ENCODE measurements around the gene RGS21.

The RGS21 gene

GRCh38 chr1:192358822-192359221 is 42.0 kb downstream of the RGS21 start:
- H2BK15ac ChIP-seq (replicated peaks; ENCODE audit: low read depth) = no peak overlapping the region
- H4K8ac ChIP-seq (ENCODE audit: low read depth, low read length) = no peak overlapping the region
- H3K36me3 ChIP-seq (ENCODE audit: control insufficient read depth, insufficient read depth, low read length) = no peaks in the 10 kb centered on the region
- no peak overlapping the region for H3K23ac ChIP-seq (ENCODE audit: low read length)
- no peak overlapping the region for H3K4me3 ChIP-seq (ENCODE audit: low read length)
- no peak overlapping the region for H4K5ac ChIP-seq (ENCODE audit: low read length)
- no peak for DNase-seq
- no peak overlapping the region for H3K27ac ChIP-seq (ENCODE audit: low read depth, low read length)
- no peak overlapping the region for H2BK5ac ChIP-seq (ENCODE audit: low read length)
- no peak overlapping the region for H3K4ac ChIP-seq (ENCODE audit: low read depth, low read length)
- no peaks in the 10 kb centered on the region for H3K4me1 ChIP-seq (ENCODE audit: control insufficient read depth, low read depth, low read length)
- no peak overlapping the region for H3K9ac ChIP-seq (ENCODE audit: low read length)
- no peaks in the 10 kb centered on the region for H3K79me1 ChIP-seq (ENCODE audit: low read length)
- H3K79me2 ChIP-seq (ENCODE audit: control insufficient read depth, insufficient read depth, low read length) = no peaks in the 10 kb centered on the region
- H3K56ac ChIP-seq (ENCODE audit: low read length) = no peak overlapping the region
- WGBS (ENCODE audit: extremely low coverage, insufficient coverage, low lambda C conversion rate) = no CpG with 5 or more reads among the region's 1 CpG
- H2BK120ac ChIP-seq (ENCODE audit: low read depth, low read length) = no peak overlapping the region
- H2AK5ac ChIP-seq (ENCODE audit: low read length) = no peak overlapping the region
- no peak overlapping the region for H3K18ac ChIP-seq (ENCODE audit: low read length)
- H3K4me2 ChIP-seq (ENCODE audit: low read length) = no peak overlapping the region
- H3K27me3 ChIP-seq (ENCODE audit: insufficient read depth, low read length, poor library complexity) = no peaks in the 10 kb centered on the region

GRCh38 chr1:192363177-192363576 is 46.4 kb downstream of the RGS21 start:
- Histone ChIP-seq H3K23ac (ENCODE audit: low read length) (no peak overlapping the region), H3K27me3 (ENCODE audit: insufficient read depth, low read length, poor library complexity) (no peaks in the 10 kb centered on the region), H4K5ac (ENCODE audit: low read length) (no peak overlapping the region), H3K9ac (ENCODE audit: low read length) (no peak overlapping the region), H3K4me3 (ENCODE audit: low read length) (no peak overlapping the region), H2BK15ac (replicated peaks; ENCODE audit: low read depth) (no peak overlapping the region), H3K4ac (ENCODE audit: low read depth, low read length) (no peak overlapping the region), H3K56ac (ENCODE audit: low read length) (no peak overlapping the region), H3K4me2 (ENCODE audit: low read length) (no peak overlapping the region), H2BK5ac (ENCODE audit: low read length) (no peak overlapping the region), H3K79me2 (ENCODE audit: control insufficient read depth, insufficient read depth, low read length) (no peaks in the 10 kb centered on the region), H3K27ac (ENCODE audit: low read depth, low read length) (no peak overlapping the region), H4K8ac (ENCODE audit: low read depth, low read length) (no peak overlapping the region), H3K36me3 (ENCODE audit: control insufficient read depth, insufficient read depth, low read length) (no peaks in the 10 kb centered on the region), H3K79me1 (ENCODE audit: low read length) (no peaks in the 10 kb centered on the region), H2AK5ac (ENCODE audit: low read length) (no peak overlapping the region), H2BK120ac (ENCODE audit: low read depth, low read length) (no peak overlapping the region), H3K4me1 (ENCODE audit: control insufficient read depth, low read depth, low read length) (no peaks in the 10 kb centered on the region), H3K18ac (ENCODE audit: low read length) (no peak overlapping the region)
- no peak for DNase-seq

GRCh38 chr1:192367436-192367835 is 50.6 kb downstream of the RGS21 start:
- no peak overlapping the region for H2BK120ac ChIP-seq (ENCODE audit: low read depth, low read length)
- no peaks in the 10 kb centered on the region for H3K79me1 ChIP-seq (ENCODE audit: low read length)
- H3K4me1 ChIP-seq (ENCODE audit: control insufficient read depth, low read depth, low read length) = no peaks in the 10 kb centered on the region
- no peak overlapping the region for H3K4me3 ChIP-seq (ENCODE audit: low read length)
- H3K18ac ChIP-seq (ENCODE audit: low read length) = no peak overlapping the region
- no peak overlapping the region for H4K8ac ChIP-seq (ENCODE audit: low read depth, low read length)
- no peak overlapping the region for H2BK15ac ChIP-seq (replicated peaks; ENCODE audit: low read depth)
- H3K27ac ChIP-seq (ENCODE audit: low read depth, low read length) = no peak overlapping the region
- WGBS (ENCODE audit: extremely low coverage, insufficient coverage, low lambda C conversion rate) = no CpG with 5 or more reads among the region's 3 CpGs
- H3K79me2 ChIP-seq (ENCODE audit: control insufficient read depth, insufficient read depth, low read length) = no peaks in the 10 kb centered on the region
- H3K4me2 ChIP-seq (ENCODE audit: low read length) = no peak overlapping the region
- H3K27me3 ChIP-seq (ENCODE audit: insufficient read depth, low read length, poor library complexity) = no peaks in the 10 kb centered on the region
- H4K5ac ChIP-seq (ENCODE audit: low read length) = no peak overlapping the region
- H3K23ac ChIP-seq (ENCODE audit: low read length) = no peak overlapping the region
- no peak overlapping the region for H2AK5ac ChIP-seq (ENCODE audit: low read length)
- no peak overlapping the region for H3K9ac ChIP-seq (ENCODE audit: low read length)
- H3K56ac ChIP-seq (ENCODE audit: low read length) = no peak overlapping the region
- H3K4ac ChIP-seq (ENCODE audit: low read depth, low read length) = no peak overlapping the region
- no peak for DNase-seq
- H2BK5ac ChIP-seq (ENCODE audit: low read length) = no peak overlapping the region
- no peaks in the 10 kb centered on the region for H3K36me3 ChIP-seq (ENCODE audit: control insufficient read depth, insufficient read depth, low read length)

GRCh38 chr1:192375306-192375705 is 58.5 kb downstream of the RGS21 start:
- no peak overlapping the region for H3K9ac ChIP-seq (ENCODE audit: low read length)
- no peak overlapping the region for H3K4me3 ChIP-seq (ENCODE audit: low read length)
- H2BK15ac ChIP-seq (replicated peaks; ENCODE audit: low read depth) = no peak overlapping the region
- no peak overlapping the region for H2AK5ac ChIP-seq (ENCODE audit: low read length)
- no peak for DNase-seq
- no peak overlapping the region for H2BK5ac ChIP-seq (ENCODE audit: low read length)
- H4K8ac ChIP-seq (ENCODE audit: low read depth, low read length) = no peak overlapping the region
- H3K4me2 ChIP-seq (ENCODE audit: low read length) = no peak overlapping the region
- no peak overlapping the region for H2BK120ac ChIP-seq (ENCODE audit: low read depth, low read length)
- no peaks in the 10 kb centered on the region for H3K4me1 ChIP-seq (ENCODE audit: control insufficient read depth, low read depth, low read length)
- no peak overlapping the region for H3K4ac ChIP-seq (ENCODE audit: low read depth, low read length)
- H3K79me1 ChIP-seq (ENCODE audit: low read length) = no peaks in the 10 kb centered on the region
- H3K36me3 ChIP-seq (ENCODE audit: control insufficient read depth, insufficient read depth, low read length) = no peaks in the 10 kb centered on the region
- H3K23ac ChIP-seq (ENCODE audit: low read length) = no peak overlapping the region
- no peaks in the 10 kb centered on the region for H3K79me2 ChIP-seq (ENCODE audit: control insufficient read depth, insufficient read depth, low read length)
- WGBS (ENCODE audit: extremely low coverage, insufficient coverage, low lambda C conversion rate) = no CpG with 5 or more reads among the region's 2 CpGs
- no peak overlapping the region for H3K27ac ChIP-seq (ENCODE audit: low read depth, low read length)
- no peak overlapping the region for H4K5ac ChIP-seq (ENCODE audit: low read length)
- H3K27me3 ChIP-seq (ENCODE audit: insufficient read depth, low read length, poor library complexity) = no peaks in the 10 kb centered on the region
- no peak overlapping the region for H3K56ac ChIP-seq (ENCODE audit: low read length)
- H3K18ac ChIP-seq (ENCODE audit: low read length) = no peak overlapping the region

- Histone ChIP-seq H3K27ac (ENCODE audit: low read depth, low read length) (no peak overlapping the region), H2BK5ac (ENCODE audit: low read length) (no peak overlapping the region), H3K18ac (ENCODE audit: low read length) (no peak overlapping the region), H3K4me2 (ENCODE audit: low read length) (no peak overlapping the region), H3K56ac (ENCODE audit: low read length) (no peak overlapping the region), H2BK15ac (replicated peaks; ENCODE audit: low read depth) (no peak overlapping the region), H3K9ac (ENCODE audit: low read length) (no peak overlapping the region), H4K5ac (ENCODE audit: low read length) (no peak overlapping the region), H4K8ac (ENCODE audit: low read depth, low read length) (no peak overlapping the region), H3K4ac (ENCODE audit: low read depth, low read length) (no peak overlapping the region), H3K4me1 (ENCODE audit: control insufficient read depth, low read depth, low read length) (no peaks in the 10 kb centered on the region), H3K36me3 (ENCODE audit: control insufficient read depth, insufficient read depth, low read length) (no peaks in the 10 kb centered on the region), H2BK120ac (ENCODE audit: low read depth, low read length) (no peak overlapping the region), H3K4me3 (ENCODE audit: low read length) (no peak overlapping the region), H3K27me3 (ENCODE audit: insufficient read depth, low read length, poor library complexity) (no peaks in the 10 kb centered on the region), H3K79me1 (ENCODE audit: low read length) (no peaks in the 10 kb centered on the region), H3K23ac (ENCODE audit: low read length) (no peak overlapping the region), H2AK5ac (ENCODE audit: low read length) (no peak overlapping the region), H3K79me2 (ENCODE audit: control insufficient read depth, insufficient read depth, low read length) (no peaks in the 10 kb centered on the region)
- WGBS (ENCODE audit: extremely low coverage, insufficient coverage, low lambda C conversion rate) = no CpG with 5 or more reads among the region's 3 CpGs
- DNase-seq = no peak
Observed at GRCh38 chr1:192376374-192376773, 59.6 kb downstream of the RGS21 start.

- Histone ChIP-seq H3K79me1 (ENCODE audit: low read length) (no peaks in the 10 kb centered on the region), H4K8ac (ENCODE audit: low read depth, low read length) (no peak overlapping the region), H2AK5ac (ENCODE audit: low read length) (no peak overlapping the region), H3K18ac (ENCODE audit: low read length) (no peak overlapping the region), H2BK120ac (ENCODE audit: low read depth, low read length) (no peak overlapping the region), H4K5ac (ENCODE audit: low read length) (no peak overlapping the region), H3K4me1 (ENCODE audit: control insufficient read depth, low read depth, low read length) (no peaks in the 10 kb centered on the region), H3K4me2 (ENCODE audit: low read length) (no peak overlapping the region), H3K4ac (ENCODE audit: low read depth, low read length) (no peak overlapping the region), H3K36me3 (ENCODE audit: control insufficient read depth, insufficient read depth, low read length) (no peaks in the 10 kb centered on the region), H3K27me3 (ENCODE audit: insufficient read depth, low read length, poor library complexity) (no peaks in the 10 kb centered on the region), H2BK5ac (ENCODE audit: low read length) (no peak overlapping the region), H3K23ac (ENCODE audit: low read length) (no peak overlapping the region), H3K79me2 (ENCODE audit: control insufficient read depth, insufficient read depth, low read length) (no peaks in the 10 kb centered on the region), H3K4me3 (ENCODE audit: low read length) (no peak overlapping the region), H3K27ac (ENCODE audit: low read depth, low read length) (no peak overlapping the region), H3K9ac (ENCODE audit: low read length) (no peak overlapping the region), H3K56ac (ENCODE audit: low read length) (no peak overlapping the region), H2BK15ac (replicated peaks; ENCODE audit: low read depth) (no peak overlapping the region)
- DNase-seq = no peak
Observed at GRCh38 chr1:192378276-192378675, 61.5 kb downstream of the RGS21 start.
